H1 (cell line): Measurements from ENCODE around the gene LCE2C. TPM values are rescaled to one million over a fixed set of nuclear protein-coding genes. Genes with fewer than 3 reads are reported as not detected.

Experiments used
- ASH2L ChIP-seq: fragments of 200-600, 300-600 bp; sonication (generic); IDR thresholded peaks from one replicate; pipeline ENCODE4 v1.7.1; 2017; ENCODE audit warnings: low read length
- BCL11A ChIP-seq, 2 experiments: IDR thresholded peaks; one replicate each; pipeline ENCODE4 v1.6.1; 2011; ENCODE audit warnings: low read depth in 2 of 2, low read length in 2 of 2, mild to moderate bottlenecking in 2 of 2
- BRCA1 ChIP-seq: IDR thresholded peaks from 2 replicates; pipeline ENCODE4 v1.6.1; 2012; ENCODE audit warnings: low read depth, low read length, improper control_type of control experiment
- FOSL1 ChIP-seq: IDR thresholded peaks from 2 replicates; pipeline ENCODE4 v1.6.1; 2011; ENCODE audit warnings: mild to moderate bottlenecking, low read depth, low read length, moderate library complexity; ENCODE audit not compliant: insufficient read depth
- GABPA ChIP-seq: IDR thresholded peaks from 2 replicates; pipeline ENCODE4 v1.6.1; 2011; ENCODE audit warnings: mild to moderate bottlenecking, low read length, moderate library complexity, borderline replicate concordance; ENCODE audit not compliant: insufficient read depth
- JUND ChIP-seq: IDR thresholded peaks from 2 replicates; pipeline ENCODE4 v1.6.1; 2011; ENCODE audit warnings: mild to moderate bottlenecking, improper control_type of control experiment, low read length
- TAF1 ChIP-seq: IDR thresholded peaks from 2 replicates; pipeline ENCODE4 v1.6.1; 2011; ENCODE audit warnings: mild to moderate bottlenecking, low read depth, low read length
- ZNF274 ChIP-seq: IDR thresholded peaks from 2 replicates; pipeline ENCODE4 v1.7.0; 2012; ENCODE audit warnings: low read length, borderline replicate concordance; ENCODE audit errors: extremely low read depth
- polyA plus RNA-seq, 7 experiments: library from polyadenylated mRNA; depleted of rRNA in 3 of 7; stranded (reverse) in 5 of 7; unstranded in 2 of 7; fragments of >200 nt in 5 of 7; fragments of 200-250 nt in 2 of 7; gene quantifications; 1 replicate in 5 of 7; 2 replicates in 1 of 7; 4 replicates in 1 of 7; pipeline versions ENCODE4 v1.2.1 to v1.2.3, GENCODE V29; 2011 to 2013; ENCODE audit warnings: missing spikeins in 2 of 7, mixed read lengths in 2 of 7
- total RNA-seq: library from RNA; stranded (reverse); fragmentation: NEBNext Ultra II Directional; extraction: Animal tissue kit (Norgen Biotek cat#: 25700); gene quantifications from 2 replicates; pipeline ENCODE4 v1.2.1, GENCODE V29; 2021

The LCE2C gene
- total and polyA plus RNA-seq, 2 of the 8 experiments (the other 6 are each of a cell fraction or from before 2014, with no cell fraction given), result not detected

DNA sequence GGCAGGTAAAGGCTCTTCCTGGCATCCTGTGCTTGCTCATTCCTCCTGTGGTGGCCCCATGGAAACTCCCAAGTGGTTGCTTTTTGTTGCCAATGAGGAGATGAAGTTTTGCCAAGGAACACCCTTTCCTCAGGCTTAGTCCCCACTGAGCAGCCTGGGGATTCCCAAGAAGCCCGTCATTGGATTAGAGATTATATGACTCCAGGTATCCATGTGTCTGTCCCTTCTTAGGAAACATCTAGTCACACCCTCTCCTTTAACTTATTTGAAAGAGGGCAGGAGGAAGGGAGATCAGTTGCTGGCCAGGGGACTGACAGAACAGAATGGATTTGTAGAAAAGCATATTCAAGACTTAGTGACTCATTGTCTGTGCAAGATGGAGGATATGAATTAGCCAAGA lies 48.3 kb upstream of the LCE2C start (continued):
- TF ChIP-seq TAF1 (no peak), ASH2L (no peak), GABPA (no peak), ZNF274 (no peak), BRCA1 (no peak), FOSL1 (no peak), JUND (no peak), BCL11A (IDR thresholded peaks at IDR 0.05; ENCODE audit: low read depth in 2 of 2, low read length in 2 of 2) (no peak)
